Measurements from ENCODE around the gene SHTN1.

The SHTN1 gene

DNA sequence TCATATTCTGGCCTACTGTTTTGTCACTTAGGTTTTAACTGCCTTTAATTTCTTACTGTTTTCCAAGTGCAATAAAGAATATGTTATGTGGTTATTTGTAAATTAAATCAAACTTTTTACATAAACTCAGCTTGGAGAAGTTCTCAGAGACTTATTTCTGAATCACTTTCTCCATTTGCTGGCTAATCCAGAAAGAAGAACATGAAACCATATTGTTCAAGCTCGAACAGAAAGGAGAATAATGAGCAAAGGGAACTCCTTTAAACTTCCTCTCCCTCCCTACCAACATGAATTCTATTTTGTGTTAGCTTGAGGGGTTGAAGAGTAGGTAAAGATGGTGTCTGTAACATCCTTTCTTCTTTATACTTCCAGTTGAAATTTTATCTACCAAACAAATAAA is 52.3 kb downstream of the SHTN1 start:
- no peak for TF ChIP-seq OSR1 (CRISPR knock-in tag; IDR thresholded peaks at IDR 0.05)

DNA sequence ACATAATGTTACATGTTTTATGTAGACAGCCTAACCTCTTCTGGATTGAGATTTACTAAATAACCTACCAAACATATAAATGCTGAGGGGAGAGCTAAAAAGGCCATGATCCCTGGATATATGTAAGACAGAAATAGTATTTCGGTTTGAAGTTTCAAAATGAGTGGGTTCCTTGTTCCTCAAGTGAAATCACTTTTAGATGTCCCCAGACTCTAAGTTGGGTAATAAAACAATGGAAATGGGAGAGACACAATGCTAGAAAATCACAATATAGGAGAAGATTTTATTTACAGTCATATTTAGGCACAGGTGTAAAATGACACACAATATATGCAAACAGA is 56.5 kb downstream of the SHTN1 start:
- ATAC-seq = no peak
- TF ChIP-seq ZC3H10 (CRISPR knock-in tag; IDR thresholded peaks at IDR 0.05) (no peak), RARB (CRISPR knock-in tag; IDR thresholded peaks at IDR 0.05) (no peak), ZFP30 (CRISPR knock-in tag; IDR thresholded peaks at IDR 0.05) (no peak), TOX (CRISPR knock-in tag; IDR thresholded peaks at IDR 0.05; ENCODE audit: borderline replicate concordance) (no peak), ZNF8 (CRISPR knock-in tag; IDR thresholded peaks at IDR 0.05) (no peak), TCF4 (CRISPR knock-in tag; IDR thresholded peaks at IDR 0.05; ENCODE audit: borderline replicate concordance) (no peak), BACH2 (CRISPR knock-in tag; IDR thresholded peaks at IDR 0.05; ENCODE audit: borderline replicate concordance) (no peak), ZNF565 (CRISPR knock-in tag; conservative IDR thresholded peaks at IDR 0.05; ENCODE audit: low read depth) (no peak), PPARA (CRISPR knock-in tag; IDR thresholded peaks at IDR 0.05; ENCODE audit: borderline replicate concordance) (no peak), CSDC2 (CRISPR knock-in tag; IDR thresholded peaks at IDR 0.05) (no peak), SNAI2 (CRISPR knock-in tag; IDR thresholded peaks at IDR 0.05) (no peak), ZNF70 (CRISPR knock-in tag; IDR thresholded peaks at IDR 0.05) (no peak), ARNTL (CRISPR knock-in tag; IDR thresholded peaks at IDR 0.05; ENCODE audit: borderline replicate concordance, low read depth) (no peak), ZFP3 (CRISPR knock-in tag; IDR thresholded peaks at IDR 0.05) (no peak), OSR1 (CRISPR knock-in tag; IDR thresholded peaks at IDR 0.05) (no peak), ESRRG (CRISPR knock-in tag; IDR thresholded peaks at IDR 0.05) (no peak)
- TF ChIP-seq, protein P1, sequence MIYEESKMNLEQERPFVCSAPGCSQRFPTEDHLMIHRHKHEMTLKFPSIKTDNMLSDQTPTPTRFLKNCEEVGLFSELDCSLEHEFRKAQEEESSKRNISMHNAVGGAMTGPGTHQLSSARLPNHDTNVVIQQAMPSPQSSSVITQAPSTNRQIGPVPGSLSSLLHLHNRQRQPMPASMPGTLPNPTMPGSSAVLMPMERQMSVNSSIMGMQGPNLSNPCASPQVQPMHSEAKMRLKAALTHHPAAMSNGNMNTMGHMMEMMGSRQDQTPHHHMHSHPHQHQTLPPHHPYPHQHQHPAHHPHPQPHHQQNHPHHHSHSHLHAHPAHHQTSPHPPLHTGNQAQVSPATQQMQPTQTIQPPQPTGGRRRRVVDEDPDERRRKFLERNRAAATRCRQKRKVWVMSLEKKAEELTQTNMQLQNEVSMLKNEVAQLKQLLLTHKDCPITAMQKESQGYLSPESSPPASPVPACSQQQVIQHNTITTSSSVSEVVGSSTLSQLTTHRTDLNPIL (CRISPR knock-in tag; IDR thresholded peaks at IDR 0.05; ENCODE audit: low read depth) = no peak
- TF ChIP-seq, protein P2, sequence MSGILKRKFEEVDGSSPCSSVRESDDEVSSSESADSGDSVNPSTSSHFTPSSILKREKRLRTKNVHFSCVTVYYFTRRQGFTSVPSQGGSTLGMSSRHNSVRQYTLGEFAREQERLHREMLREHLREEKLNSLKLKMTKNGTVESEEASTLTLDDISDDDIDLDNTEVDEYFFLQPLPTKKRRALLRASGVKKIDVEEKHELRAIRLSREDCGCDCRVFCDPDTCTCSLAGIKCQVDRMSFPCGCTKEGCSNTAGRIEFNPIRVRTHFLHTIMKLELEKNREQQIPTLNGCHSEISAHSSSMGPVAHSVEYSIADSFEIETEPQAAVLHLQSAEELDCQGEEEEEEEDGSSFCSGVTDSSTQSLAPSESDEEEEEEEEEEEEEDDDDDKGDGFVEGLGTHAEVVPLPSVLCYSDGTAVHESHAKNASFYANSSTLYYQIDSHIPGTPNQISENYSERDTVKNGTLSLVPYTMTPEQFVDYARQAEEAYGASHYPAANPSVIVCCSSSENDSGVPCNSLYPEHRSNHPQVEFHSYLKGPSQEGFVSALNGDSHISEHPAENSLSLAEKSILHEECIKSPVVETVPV (CRISPR knock-in tag; IDR thresholded peaks at IDR 0.05) = no peak
- TF ChIP-seq, protein P3, sequence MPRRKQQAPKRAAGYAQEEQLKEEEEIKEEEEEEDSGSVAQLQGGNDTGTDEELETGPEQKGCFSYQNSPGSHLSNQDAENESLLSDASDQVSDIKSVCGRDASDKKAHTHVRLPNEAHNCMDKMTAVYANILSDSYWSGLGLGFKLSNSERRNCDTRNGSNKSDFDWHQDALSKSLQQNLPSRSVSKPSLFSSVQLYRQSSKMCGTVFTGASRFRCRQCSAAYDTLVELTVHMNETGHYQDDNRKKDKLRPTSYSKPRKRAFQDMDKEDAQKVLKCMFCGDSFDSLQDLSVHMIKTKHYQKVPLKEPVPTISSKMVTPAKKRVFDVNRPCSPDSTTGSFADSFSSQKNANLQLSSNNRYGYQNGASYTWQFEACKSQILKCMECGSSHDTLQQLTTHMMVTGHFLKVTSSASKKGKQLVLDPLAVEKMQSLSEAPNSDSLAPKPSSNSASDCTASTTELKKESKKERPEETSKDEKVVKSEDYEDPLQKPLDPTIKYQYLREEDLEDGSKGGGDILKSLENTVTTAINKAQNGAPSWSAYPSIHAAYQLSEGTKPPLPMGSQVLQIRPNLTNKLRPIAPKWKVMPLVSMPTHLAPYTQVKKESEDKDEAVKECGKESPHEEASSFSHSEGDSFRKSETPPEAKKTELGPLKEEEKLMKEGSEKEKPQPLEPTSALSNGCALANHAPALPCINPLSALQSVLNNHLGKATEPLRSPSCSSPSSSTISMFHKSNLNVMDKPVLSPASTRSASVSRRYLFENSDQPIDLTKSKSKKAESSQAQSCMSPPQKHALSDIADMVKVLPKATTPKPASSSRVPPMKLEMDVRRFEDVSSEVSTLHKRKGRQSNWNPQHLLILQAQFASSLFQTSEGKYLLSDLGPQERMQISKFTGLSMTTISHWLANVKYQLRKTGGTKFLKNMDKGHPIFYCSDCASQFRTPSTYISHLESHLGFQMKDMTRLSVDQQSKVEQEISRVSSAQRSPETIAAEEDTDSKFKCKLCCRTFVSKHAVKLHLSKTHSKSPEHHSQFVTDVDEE (CRISPR knock-in tag; IDR thresholded peaks at IDR 0.05) = no peak
- TF ChIP-seq, protein P4, sequence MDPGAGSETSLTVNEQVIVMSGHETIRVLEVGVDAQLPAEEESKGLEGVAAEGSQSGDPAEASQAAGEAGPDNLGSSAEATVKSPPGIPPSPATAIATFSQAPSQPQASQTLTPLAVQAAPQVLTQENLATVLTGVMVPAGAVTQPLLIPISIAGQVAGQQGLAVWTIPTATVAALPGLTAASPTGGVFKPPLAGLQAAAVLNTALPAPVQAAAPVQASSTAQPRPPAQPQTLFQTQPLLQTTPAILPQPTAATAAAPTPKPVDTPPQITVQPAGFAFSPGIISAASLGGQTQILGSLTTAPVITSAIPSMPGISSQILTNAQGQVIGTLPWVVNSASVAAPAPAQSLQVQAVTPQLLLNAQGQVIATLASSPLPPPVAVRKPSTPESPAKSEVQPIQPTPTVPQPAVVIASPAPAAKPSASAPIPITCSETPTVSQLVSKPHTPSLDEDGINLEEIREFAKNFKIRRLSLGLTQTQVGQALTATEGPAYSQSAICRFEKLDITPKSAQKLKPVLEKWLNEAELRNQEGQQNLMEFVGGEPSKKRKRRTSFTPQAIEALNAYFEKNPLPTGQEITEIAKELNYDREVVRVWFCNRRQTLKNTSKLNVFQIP (CRISPR knock-in tag; IDR thresholded peaks at IDR 0.05; ENCODE audit: borderline replicate concordance, low read depth) = no peak

More for the DNA sequence above, 52.3 kb downstream of the SHTN1 start:
- ATAC-seq = no peak

DNA sequence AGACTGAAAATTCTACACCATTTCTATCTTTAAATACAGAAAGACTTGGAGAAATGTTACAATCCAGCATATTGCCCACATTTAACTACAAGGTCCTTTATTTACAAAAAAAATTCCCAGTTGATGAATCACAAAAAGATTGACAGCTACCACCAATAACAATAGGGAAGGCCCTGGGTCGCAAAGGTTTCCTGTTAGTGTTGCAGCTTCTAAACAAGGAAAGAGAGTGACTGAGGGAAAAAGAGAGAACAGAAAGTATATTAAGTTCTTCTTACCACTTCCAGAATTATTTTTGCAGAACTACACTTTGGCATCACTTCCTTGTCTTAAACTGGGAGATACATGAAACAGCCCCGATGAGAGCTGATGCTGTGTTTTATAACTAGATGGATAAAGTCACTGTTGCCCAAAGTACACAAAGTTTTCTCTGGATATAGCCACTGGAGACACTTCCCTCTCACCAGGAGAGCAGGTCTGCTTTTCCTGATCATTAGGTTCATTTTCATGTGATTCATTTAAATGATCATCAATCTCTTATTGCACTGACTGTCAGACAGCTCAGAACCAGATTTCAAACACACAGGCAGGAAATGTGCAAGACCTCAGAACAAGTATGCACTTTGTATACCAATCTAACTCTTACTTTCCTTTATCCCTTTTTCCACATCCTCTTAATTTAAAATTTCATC is 57.0 kb downstream of the SHTN1 start:
- peak; percentile 48 for ATAC-seq
- TF ChIP-seq ZFP3 (CRISPR knock-in tag; IDR thresholded peaks at IDR 0.05) = no peak
- no peak for TF ChIP-seq BACH2 (CRISPR knock-in tag; IDR thresholded peaks at IDR 0.05; ENCODE audit: borderline replicate concordance)
- no peak for TF ChIP-seq TOX (CRISPR knock-in tag; IDR thresholded peaks at IDR 0.05; ENCODE audit: borderline replicate concordance)
- TF ChIP-seq OSR1 (CRISPR knock-in tag; IDR thresholded peaks at IDR 0.05) = no peak
- TF ChIP-seq, protein P4 (CRISPR knock-in tag; IDR thresholded peaks at IDR 0.05; ENCODE audit: borderline replicate concordance, low read depth) = no peak
- TF ChIP-seq, protein P5, sequence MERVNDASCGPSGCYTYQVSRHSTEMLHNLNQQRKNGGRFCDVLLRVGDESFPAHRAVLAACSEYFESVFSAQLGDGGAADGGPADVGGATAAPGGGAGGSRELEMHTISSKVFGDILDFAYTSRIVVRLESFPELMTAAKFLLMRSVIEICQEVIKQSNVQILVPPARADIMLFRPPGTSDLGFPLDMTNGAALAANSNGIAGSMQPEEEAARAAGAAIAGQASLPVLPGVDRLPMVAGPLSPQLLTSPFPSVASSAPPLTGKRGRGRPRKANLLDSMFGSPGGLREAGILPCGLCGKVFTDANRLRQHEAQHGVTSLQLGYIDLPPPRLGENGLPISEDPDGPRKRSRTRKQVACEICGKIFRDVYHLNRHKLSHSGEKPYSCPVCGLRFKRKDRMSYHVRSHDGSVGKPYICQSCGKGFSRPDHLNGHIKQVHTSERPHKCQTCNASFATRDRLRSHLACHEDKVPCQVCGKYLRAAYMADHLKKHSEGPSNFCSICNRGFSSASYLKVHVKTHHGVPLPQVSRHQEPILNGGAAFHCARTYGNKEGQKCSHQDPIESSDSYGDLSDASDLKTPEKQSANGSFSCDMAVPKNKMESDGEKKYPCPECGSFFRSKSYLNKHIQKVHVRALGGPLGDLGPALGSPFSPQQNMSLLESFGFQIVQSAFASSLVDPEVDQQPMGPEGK (CRISPR knock-in tag; IDR thresholded peaks at IDR 0.05; ENCODE audit: borderline replicate concordance) = no peak
- no peak for TF ChIP-seq RARB (CRISPR knock-in tag; IDR thresholded peaks at IDR 0.05)
- TF ChIP-seq ESRRG (CRISPR knock-in tag; IDR thresholded peaks at IDR 0.05) = no peak
- TF ChIP-seq, protein P3 (CRISPR knock-in tag; IDR thresholded peaks at IDR 0.05) = no peak
- no peak for TF ChIP-seq ZNF565 (CRISPR knock-in tag; conservative IDR thresholded peaks at IDR 0.05; ENCODE audit: low read depth)

All from SK-N-SH treated with all-trans-retinoic acid at 6 μM for 48 hours (cell line).